Cardiac fibroblast (primary cell): Measurements from ENCODE around the gene NELFA.

Source experiments
- DNase-seq, 2 donors: peaks; one replicate each; pipeline versions ENCODE4 v3.0.0 to v3.0.0-alpha.2; 2010; ENCODE audit warnings: low read depth in 2 of 2
- H3K4me3 ChIP-seq, 2 donors: replicated peaks in 1 of 2; 1 replicate in 1 of 2; 2 replicates in 1 of 2; pipeline ENCODE4 v1.5.1; 2011; ENCODE audit warnings: low read depth in 2 of 2, low read length in 2 of 2, mild to moderate bottlenecking in 2 of 2, moderate library complexity in 1 of 2
- TF ChIP-seq, protein P1 (sequence below): IDR thresholded peaks from one replicate; pipeline ENCODE4 v1.5.1; 2011; ENCODE audit warnings: low read depth, mild to moderate bottlenecking, low read length, inconsistent platforms

NELFA gene

DNA sequence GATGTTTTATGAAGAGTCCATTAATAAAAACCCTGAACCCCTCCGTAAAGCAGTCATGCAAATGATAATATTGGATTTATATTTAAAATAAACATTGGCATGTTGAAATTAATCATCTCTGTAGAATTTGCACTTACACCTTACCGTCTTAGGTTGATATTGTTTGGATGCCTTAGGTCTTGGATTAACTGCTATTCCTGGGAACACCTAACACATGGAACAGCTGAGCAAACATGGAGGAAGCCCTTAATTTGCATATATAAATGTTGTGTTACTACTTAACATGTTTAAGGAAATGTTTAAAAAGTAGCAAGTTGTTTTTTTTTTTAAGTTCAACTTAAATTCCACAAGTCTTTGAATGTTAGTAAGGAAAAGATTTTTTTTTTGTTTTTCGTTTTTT, 75.1 kb downstream of the NELFA start:
- TF ChIP-seq, protein P1, sequence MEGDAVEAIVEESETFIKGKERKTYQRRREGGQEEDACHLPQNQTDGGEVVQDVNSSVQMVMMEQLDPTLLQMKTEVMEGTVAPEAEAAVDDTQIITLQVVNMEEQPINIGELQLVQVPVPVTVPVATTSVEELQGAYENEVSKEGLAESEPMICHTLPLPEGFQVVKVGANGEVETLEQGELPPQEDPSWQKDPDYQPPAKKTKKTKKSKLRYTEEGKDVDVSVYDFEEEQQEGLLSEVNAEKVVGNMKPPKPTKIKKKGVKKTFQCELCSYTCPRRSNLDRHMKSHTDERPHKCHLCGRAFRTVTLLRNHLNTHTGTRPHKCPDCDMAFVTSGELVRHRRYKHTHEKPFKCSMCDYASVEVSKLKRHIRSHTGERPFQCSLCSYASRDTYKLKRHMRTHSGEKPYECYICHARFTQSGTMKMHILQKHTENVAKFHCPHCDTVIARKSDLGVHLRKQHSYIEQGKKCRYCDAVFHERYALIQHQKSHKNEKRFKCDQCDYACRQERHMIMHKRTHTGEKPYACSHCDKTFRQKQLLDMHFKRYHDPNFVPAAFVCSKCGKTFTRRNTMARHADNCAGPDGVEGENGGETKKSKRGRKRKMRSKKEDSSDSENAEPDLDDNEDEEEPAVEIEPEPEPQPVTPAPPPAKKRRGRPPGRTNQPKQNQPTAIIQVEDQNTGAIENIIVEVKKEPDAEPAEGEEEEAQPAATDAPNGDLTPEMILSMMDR: no peak
- no peak overlapping the region for H3K4me3 ChIP-seq
- no peak for DNase-seq

DNA sequence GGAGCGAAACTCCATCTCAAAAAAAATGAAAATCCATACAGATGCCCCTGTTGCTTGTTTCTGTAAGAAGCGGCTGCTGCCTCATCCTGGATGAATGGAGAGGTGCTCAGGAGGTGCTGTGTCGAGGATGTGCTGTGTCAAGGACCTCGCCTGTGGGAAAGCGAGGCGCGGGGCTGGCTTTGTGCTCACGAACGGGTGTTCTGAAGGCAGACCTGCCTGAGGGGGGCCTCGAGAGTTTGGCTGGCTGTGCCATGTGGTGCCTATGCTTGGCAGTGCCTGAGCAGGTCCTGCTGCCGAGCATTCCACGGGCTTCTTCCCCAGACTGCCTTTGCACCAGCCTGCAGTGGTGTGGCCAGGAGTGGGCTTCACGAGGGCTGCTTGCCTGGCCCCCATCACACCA, 76.0 kb downstream of the NELFA start:
- TF ChIP-seq, protein P1: no peak
- no peak overlapping the region for H3K4me3 ChIP-seq
- DNase-seq: no peak
